Osteocyte (in vitro differentiated cells): ENCODE data around the gene CLMN. TPM values are rescaled to one million over a fixed set of nuclear protein-coding genes. Genes with fewer than 3 reads are reported as not detected.
"Not testable (repeated sequence)": the region's sequence is repeated elsewhere in the genome, so short reads cannot be mapped to it uniquely, and the experiment has no call there.

Experiments used
- DNase-seq: peaks from one replicate; pipeline ENCODE4 v3.0.0; 2021; ENCODE audit warnings: mixed read lengths; ENCODE audit not compliant: unreplicated experiment; ENCODE audit errors: extremely low spot score
- H3K27ac Mint-ChIP-seq: one replicate; pipeline ENCODE4 v1.8.0; 2021; ENCODE audit warnings: mild to moderate bottlenecking, mixed read lengths; ENCODE audit not compliant: unreplicated experiment
- H3K27me3 Mint-ChIP-seq: one replicate; pipeline ENCODE4 v1.8.0; 2021; ENCODE audit warnings: mixed read lengths; ENCODE audit not compliant: unreplicated experiment
- H3K36me3 Mint-ChIP-seq: one replicate; pipeline ENCODE4 v1.8.0; 2021; ENCODE audit warnings: mixed read lengths; ENCODE audit not compliant: unreplicated experiment
- H3K4me1 Mint-ChIP-seq: one replicate; pipeline ENCODE4 v1.8.0; 2021; ENCODE audit warnings: mixed read lengths; ENCODE audit not compliant: unreplicated experiment
- H3K4me3 Mint-ChIP-seq: one replicate; pipeline ENCODE4 v1.8.0; 2021; ENCODE audit warnings: mild to moderate bottlenecking, moderate library complexity, mixed read lengths; ENCODE audit not compliant: unreplicated experiment
- H3K9me3 Mint-ChIP-seq: one replicate; pipeline ENCODE4 v1.8.0; 2021; ENCODE audit warnings: mixed read lengths; ENCODE audit not compliant: unreplicated experiment
- CTCF ChIP-seq: fragments of 200-600 bp; sonication (generic); IDR thresholded peaks from 2 replicates; pipeline ENCODE4 v1.5.0; 2021; ENCODE audit warnings: antibody characterized with exemption, mild to moderate bottlenecking, moderate library complexity
- total RNA-seq: library from RNA; stranded (reverse); gene quantifications from 2 replicates; pipeline ENCODE4 v1.2.1, GENCODE V29; 2021

CLMN gene
- total RNA-seq, 1 donor from 2014 or later, result 5.4 TPM

GRCh38 chr14:95285566-95285965, 34.1 kb downstream of the CLMN start:
- no peak for TF ChIP-seq CTCF
- H3K36me3 Mint-ChIP-seq, result no peaks in the 10 kb centered on the region
- DNase-seq, result no peak

GRCh38 chr14:95283802-95284201, 35.9 kb downstream of the CLMN start:
- not testable (repeated sequence) for H3K4me1 Mint-ChIP-seq, H3K36me3 Mint-ChIP-seq, H3K27me3 Mint-ChIP-seq, DNase-seq, H3K9me3 Mint-ChIP-seq, H3K4me3 Mint-ChIP-seq, H3K27ac Mint-ChIP-seq

More at GRCh38 chr14:95285566-95285965, 34.1 kb downstream of the CLMN start:
- Mint-ChIP-seq H3K4me3 (no peak overlapping the region), H3K4me1 (no peaks in the 10 kb centered on the region), H3K27ac (no peak overlapping the region), H3K27me3 (no peaks in the 10 kb centered on the region), H3K9me3 (no peaks in the 10 kb centered on the region)

GRCh38 chr14:95282986-95283380, 36.7 kb downstream of the CLMN start:
- not testable (repeated sequence) for H3K27me3 Mint-ChIP-seq, H3K27ac Mint-ChIP-seq, H3K4me1 Mint-ChIP-seq

GRCh38 chr14:95282354-95282985, 37.2 kb downstream of the CLMN start:
- H3K27ac Mint-ChIP-seq, result no peak overlapping the region
- no peaks in the 10 kb centered on the region for H3K4me1 Mint-ChIP-seq
- no peaks in the 10 kb centered on the region for H3K9me3 Mint-ChIP-seq
- H3K36me3 Mint-ChIP-seq, result no peaks in the 10 kb centered on the region
- H3K4me3 Mint-ChIP-seq, result no peak overlapping the region
- no peak for TF ChIP-seq CTCF
- DNase-seq, result no peak
- no peaks in the 10 kb centered on the region for H3K27me3 Mint-ChIP-seq

More at GRCh38 chr14:95282986-95283380, 36.7 kb downstream of the CLMN start:
- H3K4me3 Mint-ChIP-seq, DNase-seq, H3K36me3 Mint-ChIP-seq, H3K9me3 Mint-ChIP-seq: not testable (repeated sequence)

GRCh38 chr14:95281560-95282176, 38.0 kb downstream of the CLMN start:
- Mint-ChIP-seq H3K4me3 (no peak overlapping the region), H3K27me3 (no peaks in the 10 kb centered on the region), H3K36me3 (no peaks in the 10 kb centered on the region), H3K4me1 (no peaks in the 10 kb centered on the region), H3K27ac (no peak overlapping the region), H3K9me3 (no peaks in the 10 kb centered on the region)
- DNase-seq, result no peak
- no peak for TF ChIP-seq CTCF

- no peaks in the 10 kb centered on the region for H3K36me3 Mint-ChIP-seq
- H3K4me1 Mint-ChIP-seq, result peaks cover 8% of the 10 kb centered on the region
- H3K9me3 Mint-ChIP-seq, result no peaks in the 10 kb centered on the region
- H3K4me3 Mint-ChIP-seq, result no peak overlapping the region
- no peak for DNase-seq
- TF ChIP-seq CTCF, result no peak
- H3K27ac Mint-ChIP-seq, result no peak overlapping the region
- no peaks in the 10 kb centered on the region for H3K27me3 Mint-ChIP-seq
These were observed 44.2 kb downstream of the CLMN start for GRCh38 chr14:95275494-95275893.
